NCI-H128 (cell line): ENCODE measurements around the gene HMCN2.

ENCODE experiments used
- DNase-seq: peaks from one replicate; lab custom pipeline; 2025; ENCODE audit not compliant: unreplicated experiment; lab: John Stamatoyannopoulos, UW

HMCN2 gene

DNA sequence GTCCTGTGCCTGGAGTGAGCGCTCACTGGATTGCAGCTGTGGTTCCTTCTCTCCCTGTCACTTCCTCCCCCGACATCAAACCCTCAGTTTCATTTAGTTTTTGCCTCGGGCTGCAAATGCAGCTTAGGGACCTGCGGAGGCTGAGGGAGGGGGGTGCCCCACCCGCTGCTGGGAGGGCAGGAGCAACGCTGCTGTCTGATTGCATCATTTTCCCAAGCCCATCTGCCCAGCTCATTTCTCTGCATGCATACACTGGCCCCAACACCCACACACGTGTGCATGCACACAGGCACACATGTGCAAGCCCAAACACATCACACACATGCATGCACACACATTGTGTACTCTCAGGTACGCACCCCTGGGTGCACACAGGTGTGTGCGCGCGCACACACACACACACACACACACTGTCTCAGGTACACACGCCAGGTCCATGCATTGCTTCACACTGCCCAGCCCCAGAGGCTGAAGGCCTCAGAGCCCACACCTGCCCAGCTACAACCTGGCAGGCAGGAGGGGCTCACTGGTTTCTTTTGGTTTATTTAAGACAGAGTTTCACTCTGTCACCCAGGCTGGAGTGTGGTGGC, 182.6 kb downstream of the HMCN2 start:
- no peak for DNase-seq

DNA sequence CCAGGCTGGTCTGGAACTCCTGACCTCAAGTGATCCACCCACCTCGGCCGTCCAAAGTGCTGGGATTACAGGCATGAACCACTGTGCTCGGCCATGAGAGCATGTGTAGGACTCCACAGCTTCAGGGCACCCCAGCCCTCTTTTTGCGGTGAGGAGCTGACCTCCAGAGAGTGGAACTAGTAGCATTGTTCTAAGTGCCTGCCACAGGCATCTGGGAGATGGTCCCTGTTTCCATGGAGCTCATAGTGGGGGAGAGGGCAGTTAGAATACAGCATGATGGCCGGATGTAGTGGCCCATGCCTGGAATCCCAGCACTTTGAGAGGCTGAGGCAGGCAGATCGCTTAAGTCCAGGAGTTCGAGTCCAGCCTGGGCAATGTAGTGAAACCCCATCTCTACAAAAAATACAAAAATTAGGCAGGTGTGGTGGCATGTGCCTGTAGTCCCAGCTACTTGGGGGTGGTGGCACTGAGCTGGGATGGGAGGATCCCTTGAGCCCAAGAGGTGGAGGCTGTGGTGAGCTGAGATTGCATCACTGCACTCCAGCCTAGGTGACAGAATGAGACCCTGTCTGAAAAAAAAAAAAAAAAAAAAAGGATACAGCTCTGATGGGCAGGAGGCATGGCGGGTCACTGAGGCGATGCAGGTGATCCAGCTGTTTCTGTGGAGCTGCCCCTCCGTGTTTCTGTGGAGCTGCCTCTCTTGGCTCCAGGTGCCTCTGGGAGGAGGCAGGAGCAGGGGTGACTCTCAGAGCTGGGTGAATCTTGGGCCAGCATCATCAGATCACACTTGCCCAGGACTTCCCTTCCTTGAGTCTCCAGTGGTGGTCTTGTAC, 183.4 kb downstream of the HMCN2 start:
- DNase-seq: no peak

DNA sequence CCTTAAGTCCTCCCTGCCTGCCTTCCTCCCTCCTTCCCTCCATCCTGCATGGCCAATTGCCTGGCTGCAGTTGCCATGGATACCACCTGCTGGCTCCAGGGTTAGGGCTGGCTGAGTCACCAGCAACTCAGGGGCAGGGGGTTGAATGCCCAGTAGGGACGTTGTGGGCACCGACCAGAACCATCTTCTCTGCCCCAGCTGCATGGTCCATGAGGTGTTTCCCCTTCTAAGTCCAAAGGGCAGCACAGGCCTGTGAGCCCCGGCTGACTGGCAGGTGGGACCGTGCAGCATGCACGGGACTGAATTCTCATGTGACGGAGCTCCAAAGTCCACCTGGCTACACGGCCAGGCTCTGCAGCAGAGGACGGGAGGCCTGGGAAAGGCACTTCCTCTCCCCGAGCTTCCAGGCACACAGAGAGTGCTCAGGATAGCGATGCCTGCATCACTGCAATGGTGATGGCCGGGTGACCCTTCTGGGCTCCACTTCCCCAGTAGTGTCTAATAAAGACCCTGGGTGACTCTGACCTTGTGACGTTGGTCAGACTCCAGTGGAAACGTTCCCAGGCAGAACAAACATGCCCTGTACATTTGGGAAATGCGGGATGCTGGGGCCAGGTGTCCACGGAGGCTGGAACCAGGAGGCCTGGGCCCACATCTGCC, 184.9 kb downstream of the HMCN2 start:
- no peak for DNase-seq

DNA sequence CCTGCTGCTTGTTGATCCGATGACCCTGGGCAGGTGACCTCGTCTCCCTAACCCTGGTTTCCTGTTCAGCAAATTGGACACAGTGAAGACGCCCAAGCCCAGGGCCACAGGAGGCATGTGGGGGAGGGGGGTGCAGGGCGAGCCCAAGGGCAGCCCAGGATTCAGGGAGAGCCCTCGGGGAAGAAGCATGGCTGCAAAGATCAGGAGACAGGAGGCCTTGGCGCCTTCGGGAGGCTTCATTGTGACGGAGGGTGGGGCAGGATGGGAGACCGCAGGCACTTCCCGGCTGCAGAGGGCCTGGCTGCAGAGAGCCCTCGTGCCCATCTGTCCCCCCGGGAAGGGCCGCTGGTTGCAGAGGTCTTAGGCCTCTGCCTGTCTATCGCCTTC, 185.4 kb downstream of the HMCN2 start:
- no peak for DNase-seq

DNA sequence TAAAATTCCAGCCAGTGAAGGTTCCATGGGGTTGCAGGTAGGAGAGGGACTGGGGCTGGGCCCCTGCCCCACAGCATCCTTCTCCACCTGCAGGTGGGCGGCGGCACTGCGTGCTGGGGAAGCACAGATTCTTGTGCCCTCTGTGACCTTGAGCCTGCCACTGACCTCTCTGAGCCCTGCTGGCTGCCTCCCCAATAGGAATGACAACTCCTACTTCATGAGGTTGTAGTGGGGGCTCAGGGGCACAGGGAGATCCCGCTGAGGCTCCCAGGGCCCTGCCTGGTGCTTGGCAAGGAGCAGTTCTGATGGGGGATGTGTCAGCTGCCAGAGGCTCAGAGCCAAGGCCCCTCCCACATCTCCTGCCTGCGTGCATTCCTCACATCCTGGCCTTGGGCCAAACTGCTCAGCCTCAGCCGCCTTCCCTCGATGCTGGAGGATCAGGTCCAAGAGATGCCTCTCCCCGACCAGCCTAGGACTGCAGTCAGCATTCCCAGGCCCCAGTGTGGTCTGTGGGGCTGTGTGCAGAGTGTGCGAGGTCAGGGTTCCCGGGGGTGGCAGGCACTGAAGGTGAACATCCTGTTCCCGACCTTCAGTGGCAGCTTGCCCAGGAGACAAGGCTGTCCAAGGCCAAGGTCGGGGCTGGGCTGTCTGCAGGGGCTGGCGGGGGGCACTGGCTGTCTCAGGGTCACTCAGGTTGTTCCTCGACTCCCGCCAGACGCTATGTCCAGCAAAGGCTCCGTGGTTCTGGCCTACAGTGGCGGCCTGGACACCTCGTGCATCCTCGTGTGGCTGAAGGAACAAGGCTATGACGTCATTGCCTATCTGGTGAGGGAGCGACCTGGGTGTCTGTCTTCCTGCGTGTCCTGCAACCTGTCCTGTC, 186.2 kb downstream of the HMCN2 start:
- DNase-seq: peak; percentile 91

DNA sequence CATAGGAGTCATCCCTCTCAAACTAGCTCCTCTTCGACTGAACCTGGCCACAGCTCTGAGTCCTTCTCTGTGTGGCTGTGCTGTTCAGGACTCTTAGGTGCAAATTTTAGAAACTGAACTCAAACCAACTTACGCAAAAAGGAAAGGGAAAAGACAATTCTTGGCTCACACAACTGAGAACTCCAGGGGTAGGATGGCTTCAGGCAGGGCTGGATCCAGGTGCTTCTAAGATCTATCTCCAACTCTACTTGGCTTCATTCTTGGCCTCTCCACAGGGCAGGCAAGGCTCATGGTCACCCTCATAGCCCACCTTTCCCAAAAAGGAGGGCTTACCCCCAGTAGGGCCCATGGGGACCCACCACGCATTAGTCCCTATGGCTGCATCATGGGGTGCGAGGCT, 187.3 kb downstream of the HMCN2 start:
- DNase-seq: no peak

DNA sequence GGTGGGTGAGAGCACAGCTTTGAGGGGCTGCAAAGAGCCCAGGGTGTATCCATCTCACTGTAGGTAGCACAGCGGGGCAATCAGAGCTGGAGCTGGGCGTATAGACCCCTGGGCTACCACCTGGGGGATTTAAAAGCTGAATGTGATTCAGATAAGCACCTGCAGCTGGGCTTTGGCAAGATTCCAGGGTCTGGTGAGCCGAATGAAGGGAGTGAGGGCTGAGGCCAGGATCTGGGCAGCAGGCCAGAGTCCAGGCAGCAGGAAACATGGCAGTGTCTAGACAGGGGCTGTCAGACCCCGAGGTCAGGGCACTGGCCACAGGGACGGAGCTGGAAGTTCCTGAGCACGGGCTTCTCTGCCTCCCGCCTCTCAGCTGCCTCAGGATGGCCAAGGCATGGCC, 187.9 kb downstream of the HMCN2 start:
- DNase-seq: peak; percentile 61

DNA sequence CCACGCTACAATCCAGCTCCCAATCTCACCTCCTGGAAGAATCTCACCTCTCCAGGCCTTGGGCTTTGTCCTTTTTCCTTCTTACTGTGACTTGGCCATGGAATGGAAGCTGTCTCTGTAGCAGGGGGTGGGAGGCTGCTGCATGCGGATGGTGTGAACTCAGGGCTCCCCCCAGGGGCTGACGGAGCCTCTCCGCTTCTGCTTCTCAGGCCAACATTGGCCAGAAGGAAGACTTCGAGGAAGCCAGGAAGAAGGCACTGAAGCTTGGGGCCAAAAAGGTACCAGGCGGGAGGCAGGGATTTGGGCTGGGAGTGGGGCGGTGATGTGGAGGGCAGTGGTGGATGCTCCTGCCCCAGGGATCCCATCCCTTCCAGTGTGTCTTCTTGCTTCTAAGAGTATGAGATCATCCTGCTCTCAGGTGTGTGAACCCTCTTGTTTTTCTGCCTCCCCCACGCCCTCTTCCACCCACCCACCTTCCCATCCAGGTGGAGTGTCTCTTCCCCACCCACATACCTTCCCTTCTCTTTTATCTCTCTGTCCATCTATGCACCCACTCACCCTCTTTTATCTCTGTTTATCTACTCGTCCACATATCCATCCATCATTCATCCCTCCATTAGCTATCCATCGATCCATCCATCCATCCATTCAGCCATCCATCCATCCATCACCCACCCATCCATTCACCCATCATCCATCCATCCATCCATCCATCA, 188.7 kb downstream of the HMCN2 start:
- no peak for DNase-seq

DNA sequence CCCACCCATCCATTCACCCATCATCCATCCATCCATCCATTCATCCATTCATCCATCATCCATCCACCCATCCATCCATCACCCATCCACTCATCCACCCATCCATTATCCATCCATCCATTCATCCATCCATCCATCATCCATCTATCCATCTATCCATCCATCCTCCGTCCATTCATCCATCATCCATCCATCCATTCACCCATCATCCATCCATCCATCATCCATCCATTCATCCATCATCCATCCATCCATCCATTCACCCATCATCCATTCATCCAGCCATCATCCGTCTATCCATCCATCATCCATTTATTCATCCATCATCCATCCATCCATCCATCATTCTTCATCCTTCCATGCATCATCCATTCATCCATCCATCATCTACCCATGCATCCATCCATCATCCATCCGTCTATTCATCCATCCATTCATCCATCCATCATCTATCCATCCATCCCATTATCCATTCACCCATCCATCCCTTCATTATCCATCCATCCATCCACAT, 189.3 kb downstream of the HMCN2 start:
- no peak for DNase-seq

DNA sequence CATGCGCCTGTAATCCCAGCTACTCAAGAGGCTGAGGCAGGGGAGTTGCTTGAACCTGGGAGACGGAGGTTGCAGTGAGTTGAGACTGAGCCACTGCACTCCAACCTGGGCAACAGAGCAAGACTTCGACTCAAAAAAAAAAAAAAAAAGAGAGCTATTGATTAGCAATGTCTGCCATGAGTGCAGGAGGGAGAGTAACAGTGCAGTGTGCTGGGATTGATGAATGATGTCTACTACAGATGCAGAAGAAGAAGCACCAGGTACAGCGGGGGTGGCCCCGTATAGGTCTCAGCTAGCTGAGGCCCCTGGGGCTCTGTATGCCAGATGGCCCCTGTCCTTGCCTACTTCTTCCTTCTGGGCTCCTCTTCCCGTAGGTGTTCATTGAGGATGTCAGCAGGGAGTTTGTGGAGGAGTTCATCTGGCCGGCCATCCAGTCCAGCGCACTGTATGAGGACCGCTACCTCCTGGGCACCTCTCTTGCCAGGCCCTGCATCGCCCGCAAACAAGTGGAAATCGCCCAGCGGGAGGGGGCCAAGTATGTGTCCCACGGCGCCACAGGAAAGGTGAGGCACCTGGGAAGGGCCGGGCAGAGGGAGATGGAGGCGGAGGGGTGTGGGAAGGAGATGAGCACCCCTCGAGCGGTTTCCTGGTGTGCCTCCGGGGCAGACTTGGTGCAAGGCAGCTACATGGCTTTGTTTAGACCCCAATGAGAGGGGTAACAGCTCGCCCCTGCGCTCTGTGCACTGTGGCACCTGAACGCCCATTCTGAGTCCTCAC, 192.7 kb downstream of the HMCN2 start:
- DNase-seq: no peak

DNA sequence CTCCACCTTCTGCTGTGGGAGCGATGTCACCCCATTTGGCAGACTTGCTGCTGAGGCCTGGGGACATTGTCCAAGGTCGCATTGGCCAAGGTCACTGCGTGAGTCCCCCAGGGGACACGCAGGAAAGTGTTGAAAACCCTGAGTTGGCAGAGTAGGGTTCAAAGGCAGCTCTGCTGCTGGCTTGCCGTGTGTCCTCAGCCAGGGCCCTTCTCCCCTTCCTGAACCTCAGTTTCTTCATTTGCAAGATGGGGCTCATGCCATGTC, 193.2 kb downstream of the HMCN2 start:
- no peak for DNase-seq

DNA sequence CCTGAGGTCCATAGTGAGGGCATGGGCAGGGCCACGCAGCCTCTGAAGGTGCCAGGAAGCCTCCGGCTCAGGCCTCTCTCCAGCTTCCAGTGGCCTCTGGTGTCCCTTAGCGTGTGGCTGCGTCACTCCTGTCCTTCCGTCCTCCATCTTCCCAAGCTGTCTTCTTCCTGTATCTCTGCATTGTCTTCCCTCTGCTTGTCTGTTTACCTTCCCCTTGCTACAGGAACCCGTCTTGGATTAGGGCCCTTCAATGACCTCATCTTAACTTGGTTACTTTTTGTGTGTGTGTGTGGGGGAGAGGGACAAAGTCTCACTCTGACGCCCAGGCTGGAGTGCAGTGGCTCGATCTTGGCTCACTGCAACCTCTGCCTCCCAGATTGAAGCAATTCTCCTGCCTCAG, 193.6 kb downstream of the HMCN2 start:
- no peak for DNase-seq

DNA sequence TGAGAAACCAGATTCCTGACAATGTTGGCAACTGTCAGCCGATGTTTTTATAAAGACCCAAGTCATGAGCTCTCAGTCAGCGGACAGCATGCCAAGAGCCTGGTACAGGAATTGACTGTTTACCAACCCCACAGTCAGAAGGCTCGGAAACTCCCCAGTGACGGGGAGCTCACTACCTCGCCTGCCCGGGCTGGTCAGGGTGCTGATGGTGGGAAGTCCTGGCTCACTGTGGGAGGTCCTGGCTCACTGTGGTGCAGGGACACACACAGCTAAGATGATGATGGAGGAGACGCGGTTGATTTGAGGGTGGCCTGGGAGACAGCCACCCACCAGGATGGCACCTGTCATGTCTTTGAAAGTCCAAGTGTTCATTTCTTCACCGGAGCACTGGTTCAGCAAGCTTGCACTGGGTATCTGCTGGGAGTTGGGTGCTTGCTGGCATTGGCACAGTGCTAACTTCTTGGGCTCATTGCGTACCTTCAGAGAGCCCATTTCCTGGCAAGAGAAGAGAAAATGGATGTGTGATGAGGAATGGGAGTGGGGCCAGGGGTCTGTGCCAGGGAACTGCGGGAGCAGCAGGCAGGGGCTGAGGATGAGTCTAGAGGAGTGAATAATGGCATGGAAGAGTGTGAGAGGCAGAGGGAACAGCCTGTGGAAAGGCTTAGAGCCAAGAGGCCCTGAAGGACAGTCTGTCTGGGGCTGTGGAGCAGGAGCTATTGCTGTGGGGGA, 194.5 kb downstream of the HMCN2 start:
- no peak for DNase-seq

DNA sequence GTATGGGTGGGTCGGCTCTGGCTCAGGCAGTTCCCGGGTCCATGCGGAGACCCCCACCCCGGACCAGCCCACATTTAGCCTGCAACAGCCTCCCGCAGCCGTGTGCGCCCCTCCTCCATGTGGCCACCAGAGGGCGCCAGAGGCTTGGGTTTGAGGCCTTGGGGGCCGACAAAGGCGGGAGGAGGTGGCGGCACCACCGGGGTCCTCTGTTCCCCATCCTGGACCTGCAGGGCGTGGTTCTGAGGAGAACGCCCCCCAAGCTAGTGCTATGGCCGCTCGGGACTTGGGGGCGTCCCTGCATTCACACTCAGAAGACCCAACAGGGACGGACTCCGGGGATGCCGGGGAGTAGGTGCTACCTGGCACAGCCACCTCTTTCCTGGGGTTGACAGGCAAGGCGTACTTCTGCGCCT, 195.7 kb downstream of the HMCN2 start:
- peak; percentile 61 for DNase-seq

DNA sequence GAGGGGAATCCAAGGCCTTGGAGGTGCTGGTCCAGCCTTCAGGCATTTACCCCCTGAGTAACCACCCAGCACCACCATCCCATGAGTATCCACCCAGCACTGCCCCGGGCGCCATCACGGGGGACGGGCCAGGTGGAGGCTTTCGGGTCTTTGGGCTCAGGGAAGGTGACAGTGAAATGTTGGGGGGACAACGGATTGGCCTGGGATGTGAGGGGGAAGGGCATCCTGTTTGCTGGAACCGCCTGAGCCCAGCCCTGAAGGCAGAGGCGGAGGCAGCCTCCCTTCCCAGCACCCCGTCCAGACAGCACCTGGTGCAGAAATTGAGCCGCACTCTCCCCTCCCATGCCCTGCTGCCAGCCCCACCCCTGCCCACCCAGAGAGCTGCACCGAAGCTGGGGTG, 196.2 kb downstream of the HMCN2 start:
- no peak for DNase-seq

DNA sequence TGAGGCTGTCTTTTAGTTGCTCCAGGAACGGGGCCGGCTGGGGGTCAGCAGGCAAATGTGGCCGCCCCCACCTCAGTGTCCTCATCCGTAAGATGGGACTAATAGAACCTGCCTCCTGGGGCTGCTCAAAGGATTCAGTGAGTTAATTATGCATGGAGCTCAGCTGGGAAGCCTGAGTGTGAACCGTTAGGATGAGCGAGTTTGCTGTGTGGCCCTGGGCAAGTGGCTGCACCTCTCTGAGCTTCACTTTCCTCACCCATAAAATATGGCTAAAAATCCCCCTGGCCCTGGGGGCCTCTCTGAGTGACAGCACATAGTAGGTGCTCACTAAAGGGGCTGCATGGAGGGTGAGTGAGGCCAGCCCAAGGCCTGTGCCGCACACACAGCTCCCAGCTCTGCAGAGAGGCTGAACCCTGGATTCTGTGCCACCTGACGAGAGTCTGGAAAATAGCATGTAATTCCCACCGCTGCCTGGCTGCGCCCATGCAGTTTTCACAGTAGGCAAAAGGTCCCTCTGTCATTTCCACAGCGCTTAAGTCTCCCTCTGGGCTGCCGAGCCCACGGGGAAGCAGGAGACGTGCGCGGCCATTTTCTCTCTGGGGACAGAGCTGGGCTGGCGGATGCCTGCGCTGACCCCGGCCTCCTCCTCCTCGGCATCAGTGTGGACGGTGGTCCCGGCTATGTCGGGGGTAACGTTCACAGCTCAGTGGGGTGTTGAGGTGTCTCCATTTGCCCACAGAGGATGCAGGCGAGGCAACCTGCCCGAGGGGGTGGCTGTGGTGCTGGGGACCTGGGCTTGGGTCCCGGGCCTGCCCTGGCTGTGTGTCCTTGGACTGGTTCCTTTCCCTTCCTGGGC, 197.4 kb downstream of the HMCN2 start:
- DNase-seq: no peak

DNA sequence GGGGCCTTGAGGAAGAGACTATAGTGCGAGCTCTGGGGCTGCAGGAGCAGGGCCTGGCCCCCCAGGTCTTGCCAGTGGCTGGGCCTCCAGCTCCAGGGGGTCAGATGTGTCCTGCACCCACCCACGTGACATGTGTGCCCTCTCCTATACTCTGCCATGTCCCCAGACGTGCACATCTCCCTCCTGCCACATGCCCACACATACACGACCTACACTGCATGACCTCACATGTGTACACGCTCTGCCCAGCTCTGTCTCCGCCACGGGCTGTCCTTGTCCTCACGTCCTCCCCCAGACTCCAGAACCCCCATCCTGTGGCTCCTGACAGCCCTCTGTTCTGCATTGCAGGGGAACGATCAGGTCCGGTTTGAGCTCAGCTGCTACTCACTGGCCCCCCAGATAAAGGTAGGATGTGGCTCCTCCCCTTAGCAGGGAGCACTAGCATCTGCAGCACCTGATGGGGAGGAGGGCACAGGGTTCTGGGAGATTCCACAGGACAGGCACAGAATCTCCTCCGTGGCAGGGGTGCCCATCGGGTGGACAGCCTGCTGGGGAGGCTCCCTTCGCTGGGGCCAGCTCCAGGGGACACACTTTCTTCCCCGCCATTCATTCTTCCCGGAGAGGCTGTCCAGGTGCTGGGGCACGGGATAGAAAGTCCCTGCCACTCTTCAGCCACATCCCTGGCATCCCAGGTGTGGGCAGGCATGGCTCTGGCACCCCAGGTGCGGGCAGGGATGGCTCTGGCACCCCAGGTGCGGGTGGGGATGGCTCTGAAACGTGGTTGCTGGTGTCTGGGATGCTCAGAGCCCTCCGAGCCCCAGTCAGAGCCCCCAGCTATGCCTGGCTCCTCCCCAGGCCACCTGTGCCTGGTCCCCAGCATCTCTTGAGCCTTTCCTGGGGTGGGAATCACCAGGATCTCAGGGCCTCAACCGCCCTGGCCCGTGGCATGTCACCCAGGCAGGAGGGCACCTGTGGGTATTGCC, 198.5 kb downstream of the HMCN2 start:
- DNase-seq: no peak
